Body of pancreas (tissue), 4 donors: ENCODE results near the gene VWA8.

Experiments used
- CTCF ChIP-seq, 7 experiments: fragments of 450-650 bp in 4 of 7; fragments of 200-600 bp in 3 of 7; sonication (generic) in 3 of 7; IDR thresholded peaks; one replicate each; pipeline ENCODE4 v1.5.1; 2016 to 2019; ENCODE audit warnings: antibody characterized with exemption in 7 of 7
- POLR2A ChIP-seq, 3 donors: fragments of 450-650 bp; IDR thresholded peaks; one replicate each; pipeline ENCODE4 v1.6.1; 2016; ENCODE audit warnings: antibody characterized with exemption in 3 of 3, mild to moderate bottlenecking in 2 of 3

GRCh38 chr13:41960637-41961465, at the start of gene VWA8:
- peak in 1 of 7 experiments; percentile 4 for TF ChIP-seq CTCF (IDR thresholded peaks at IDR 0.05)
- peak; percentile 38 to 75 (median 59) for TF ChIP-seq POLR2A (IDR thresholded peaks at IDR 0.05)
